ENCODE measurements around the gene POM121. TPM values are rescaled to one million over a fixed set of nuclear protein-coding genes. Genes with fewer than 3 reads are reported as not detected.
"Not testable (repeated sequence)": the region's sequence is repeated elsewhere in the genome, so short reads cannot be mapped to it uniquely, and the experiment has no call there.

The POM121 gene
- total RNA-seq (10 to 100 TPM in 1 of 2 donors, 1 to 10 TPM in 1; 8.5 to 10.6 TPM), polyA plus RNA-seq (10 to 100 TPM in 1 of 2 donors, 1 to 10 TPM in 1; 6.1 to 13.8 TPM)

DNA sequence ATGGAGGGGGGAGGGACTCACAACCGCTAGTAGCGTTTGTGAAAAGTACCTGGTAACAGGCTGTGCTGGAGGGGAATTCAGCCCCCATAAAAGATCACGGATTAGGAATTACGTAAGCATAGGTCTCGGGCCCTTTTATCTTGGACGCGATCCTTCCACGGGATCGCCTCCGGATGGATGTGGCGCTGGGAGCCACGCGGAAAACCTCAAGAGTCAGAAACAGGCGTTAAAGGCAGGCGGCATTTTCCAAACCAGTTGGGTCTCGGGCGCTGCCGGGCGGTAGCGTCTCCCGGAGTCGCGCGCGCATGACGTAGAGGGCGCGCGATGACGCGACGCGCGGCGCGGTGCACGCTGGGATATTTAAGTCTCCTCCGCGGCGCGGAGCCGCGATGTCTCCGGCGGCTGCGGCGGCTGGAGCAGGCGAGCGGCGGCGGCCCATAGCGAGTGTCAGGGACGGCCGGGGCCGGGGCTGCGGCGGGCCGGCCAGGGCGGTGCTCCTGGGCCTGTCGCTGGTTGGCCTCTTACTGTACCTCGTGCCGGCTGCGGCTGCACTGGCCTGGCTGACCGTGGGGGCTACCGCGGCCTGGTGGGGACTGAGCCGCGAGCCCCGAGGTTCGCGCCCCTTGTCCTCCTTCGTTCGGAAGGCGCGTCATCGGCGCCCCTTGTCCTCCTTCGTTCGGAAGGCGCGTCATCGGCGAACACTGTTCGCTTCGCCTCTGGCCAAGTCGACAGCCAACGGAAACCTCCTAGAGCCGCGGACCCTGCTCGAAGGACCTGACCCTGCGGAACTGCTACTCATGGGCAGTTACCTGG, at the start of gene POM121:
POM121 (plus strand) TSS at position 363 of the 813 bp plus-strand sequence; CDS start at position 390, 27 bp downstream.
- H3K4me1 ChIP-seq (ENCODE audit: control insufficient read depth in 4 of 4, insufficient read depth in 4 of 4, low read length in 3 of 4): peaks cover 5 to 21% (median 16%) of the 10 kb centered on the region in 4 donors
- no peaks in the 10 kb centered on the region for H3K9me3 ChIP-seq (ENCODE audit: control insufficient read depth in 4 of 4, low read length in 3 of 4)
- peaks cover 9 to 26% (median 24%) of the 10 kb centered on the region in 4 donors for H3K36me3 ChIP-seq (ENCODE audit: control insufficient read depth in 4 of 4, insufficient read depth in 3 of 4, low read depth in 1 of 4, low read length in 3 of 4)
- H3K9ac ChIP-seq (ENCODE audit: low read depth in 1 of 2, low read length in 2 of 2): peak within 1 kb of the TSS; percentile 99 to 100
- no peaks in the 10 kb centered on the region for H3K27me3 ChIP-seq (ENCODE audit: control insufficient read depth in 4 of 4, insufficient read depth in 4 of 4, low read length in 3 of 4)
- WGBS: under 1% methylated on average over 91 of the region's 91 CpGs
- H3K4me3 ChIP-seq (ENCODE audit: low read depth in 1 of 3, low read length in 3 of 3): peak within 1 kb of the TSS; percentile 58 to 98 (median 96)
- TF ChIP-seq HNF4A (conservative IDR thresholded peaks at IDR 0.05): no peak
- no peak for TF ChIP-seq TAF1 (conservative IDR thresholded peaks at IDR 0.05)
- no peak for TF ChIP-seq GABPA (IDR thresholded peaks at IDR 0.05 in 1 of 2, conservative IDR thresholded peaks at IDR 0.05 in 1 of 2)
- TF ChIP-seq FOXA1 (IDR thresholded peaks at IDR 0.05): no peak
- no peak for TF ChIP-seq EGR1 (IDR thresholded peaks at IDR 0.05; ENCODE audit: low read depth in 2 of 2)
- TF ChIP-seq SP1 (IDR thresholded peaks at IDR 0.05): no peak
- TF ChIP-seq, protein P1, sequence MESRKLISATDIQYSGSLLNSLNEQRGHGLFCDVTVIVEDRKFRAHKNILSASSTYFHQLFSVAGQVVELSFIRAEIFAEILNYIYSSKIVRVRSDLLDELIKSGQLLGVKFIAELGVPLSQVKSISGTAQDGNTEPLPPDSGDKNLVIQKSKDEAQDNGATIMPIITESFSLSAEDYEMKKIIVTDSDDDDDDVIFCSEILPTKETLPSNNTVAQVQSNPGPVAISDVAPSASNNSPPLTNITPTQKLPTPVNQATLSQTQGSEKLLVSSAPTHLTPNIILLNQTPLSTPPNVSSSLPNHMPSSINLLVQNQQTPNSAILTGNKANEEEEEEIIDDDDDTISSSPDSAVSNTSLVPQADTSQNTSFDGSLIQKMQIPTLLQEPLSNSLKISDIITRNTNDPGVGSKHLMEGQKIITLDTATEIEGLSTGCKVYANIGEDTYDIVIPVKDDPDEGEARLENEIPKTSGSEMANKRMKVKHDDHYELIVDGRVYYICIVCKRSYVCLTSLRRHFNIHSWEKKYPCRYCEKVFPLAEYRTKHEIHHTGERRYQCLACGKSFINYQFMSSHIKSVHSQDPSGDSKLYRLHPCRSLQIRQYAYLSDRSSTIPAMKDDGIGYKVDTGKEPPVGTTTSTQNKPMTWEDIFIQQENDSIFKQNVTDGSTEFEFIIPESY (IDR thresholded peaks at IDR 0.05): no peak
- TF ChIP-seq HNF4G (IDR thresholded peaks at IDR 0.05): no peak
- TF ChIP-seq, protein P2, sequence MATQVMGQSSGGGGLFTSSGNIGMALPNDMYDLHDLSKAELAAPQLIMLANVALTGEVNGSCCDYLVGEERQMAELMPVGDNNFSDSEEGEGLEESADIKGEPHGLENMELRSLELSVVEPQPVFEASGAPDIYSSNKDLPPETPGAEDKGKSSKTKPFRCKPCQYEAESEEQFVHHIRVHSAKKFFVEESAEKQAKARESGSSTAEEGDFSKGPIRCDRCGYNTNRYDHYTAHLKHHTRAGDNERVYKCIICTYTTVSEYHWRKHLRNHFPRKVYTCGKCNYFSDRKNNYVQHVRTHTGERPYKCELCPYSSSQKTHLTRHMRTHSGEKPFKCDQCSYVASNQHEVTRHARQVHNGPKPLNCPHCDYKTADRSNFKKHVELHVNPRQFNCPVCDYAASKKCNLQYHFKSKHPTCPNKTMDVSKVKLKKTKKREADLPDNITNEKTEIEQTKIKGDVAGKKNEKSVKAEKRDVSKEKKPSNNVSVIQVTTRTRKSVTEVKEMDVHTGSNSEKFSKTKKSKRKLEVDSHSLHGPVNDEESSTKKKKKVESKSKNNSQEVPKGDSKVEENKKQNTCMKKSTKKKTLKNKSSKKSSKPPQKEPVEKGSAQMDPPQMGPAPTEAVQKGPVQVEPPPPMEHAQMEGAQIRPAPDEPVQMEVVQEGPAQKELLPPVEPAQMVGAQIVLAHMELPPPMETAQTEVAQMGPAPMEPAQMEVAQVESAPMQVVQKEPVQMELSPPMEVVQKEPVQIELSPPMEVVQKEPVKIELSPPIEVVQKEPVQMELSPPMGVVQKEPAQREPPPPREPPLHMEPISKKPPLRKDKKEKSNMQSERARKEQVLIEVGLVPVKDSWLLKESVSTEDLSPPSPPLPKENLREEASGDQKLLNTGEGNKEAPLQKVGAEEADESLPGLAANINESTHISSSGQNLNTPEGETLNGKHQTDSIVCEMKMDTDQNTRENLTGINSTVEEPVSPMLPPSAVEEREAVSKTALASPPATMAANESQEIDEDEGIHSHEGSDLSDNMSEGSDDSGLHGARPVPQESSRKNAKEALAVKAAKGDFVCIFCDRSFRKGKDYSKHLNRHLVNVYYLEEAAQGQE (IDR thresholded peaks at IDR 0.05): no peak
- TF ChIP-seq, protein P3, sequence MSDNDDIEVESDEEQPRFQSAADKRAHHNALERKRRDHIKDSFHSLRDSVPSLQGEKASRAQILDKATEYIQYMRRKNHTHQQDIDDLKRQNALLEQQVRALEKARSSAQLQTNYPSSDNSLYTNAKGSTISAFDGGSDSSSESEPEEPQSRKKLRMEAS (IDR thresholded peaks at IDR 0.05): peak; percentile 28
- TF ChIP-seq, protein P4, sequence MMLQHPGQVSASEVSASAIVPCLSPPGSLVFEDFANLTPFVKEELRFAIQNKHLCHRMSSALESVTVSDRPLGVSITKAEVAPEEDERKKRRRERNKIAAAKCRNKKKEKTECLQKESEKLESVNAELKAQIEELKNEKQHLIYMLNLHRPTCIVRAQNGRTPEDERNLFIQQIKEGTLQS (IDR thresholded peaks at IDR 0.05): no peak
- TF ChIP-seq RXRA (IDR thresholded peaks at IDR 0.05): no peak
- TF ChIP-seq FOXA2 (IDR thresholded peaks at IDR 0.05): no peak
- TF ChIP-seq YY1 (IDR thresholded peaks at IDR 0.05): peak; percentile 52
- peak; percentile 91 for DNase-seq (ENCODE audit: low spot score)
- peak within 1 kb of the TSS; percentile 74 to 91 for H3K27ac ChIP-seq (ENCODE audit: low read depth in 1 of 2, low read length in 2 of 2)

DNA sequence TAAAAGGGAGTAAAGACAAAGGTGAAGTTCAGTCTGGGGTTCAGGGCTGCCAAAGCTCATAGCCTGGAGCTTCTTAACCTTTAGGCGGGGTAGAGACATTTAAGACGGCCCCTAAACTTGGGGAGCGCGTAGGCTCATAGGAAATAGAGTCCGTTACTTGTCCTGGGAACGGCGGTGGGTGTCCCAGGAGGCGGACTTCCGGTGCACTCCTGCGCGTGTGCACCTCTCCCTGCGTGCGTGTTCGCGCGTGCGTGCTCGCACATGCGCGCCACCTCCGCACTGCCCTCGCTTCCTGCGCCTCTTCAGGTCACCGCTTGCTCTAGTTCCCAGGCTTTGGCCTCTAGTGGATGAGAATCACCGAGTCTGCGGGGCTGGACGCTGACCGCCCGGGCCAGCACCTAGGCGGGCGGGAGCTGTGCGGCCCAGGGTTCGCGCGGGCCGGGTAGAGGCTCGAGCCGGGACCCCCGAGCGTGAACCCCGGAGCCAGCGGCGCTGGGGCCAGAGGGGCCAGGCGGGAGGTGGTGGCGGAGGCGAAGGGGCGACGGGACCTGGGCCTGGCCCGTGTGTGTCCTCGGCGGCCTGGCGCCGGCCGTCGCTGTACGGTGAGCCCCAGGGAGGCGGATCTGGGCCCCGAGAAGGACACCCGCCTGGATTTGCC, 45.7 kb upstream of the POM121 start:
- WGBS: under 1% methylated on average over 55 of the region's 59 CpGs

More for the DNA sequence above, 45.7 kb upstream of the POM121 start:
- peak; percentile 72 for DNase-seq (ENCODE audit: low spot score)
- H3K27ac ChIP-seq (ENCODE audit: low read depth in 1 of 2, low read length in 2 of 2): peak overlapping the region; percentile 81 to 95
- H3K4me3 ChIP-seq (ENCODE audit: low read depth in 1 of 3, low read length in 3 of 3): peak overlapping the region; percentile 72 to 90 (median 74)
- not testable (repeated sequence) for H3K9me3 ChIP-seq (ENCODE audit: control insufficient read depth in 4 of 4, low read length in 3 of 4); H3K36me3 ChIP-seq (ENCODE audit: control insufficient read depth in 4 of 4, insufficient read depth in 3 of 4, low read depth in 1 of 4, low read length in 3 of 4); H3K4me1 ChIP-seq (ENCODE audit: control insufficient read depth in 4 of 4, insufficient read depth in 4 of 4, low read length in 3 of 4); H3K27me3 ChIP-seq (ENCODE audit: control insufficient read depth in 4 of 4, insufficient read depth in 4 of 4, low read length in 3 of 4)
- TF ChIP-seq RAD21 (IDR thresholded peaks at IDR 0.05) (peak in 1 of 2 donors; percentile 7), RXRA (IDR thresholded peaks at IDR 0.05) (peak; percentile 72 to 90), SP1 (IDR thresholded peaks at IDR 0.05) (peak; percentile 80), EGR1 (IDR thresholded peaks at IDR 0.05; ENCODE audit: low read depth in 2 of 2) (peak in 1 of 2 donors; percentile 47), GABPA (IDR thresholded peaks at IDR 0.05 in 1 of 2, conservative IDR thresholded peaks at IDR 0.05 in 1 of 2) (peak; percentile 63 to 89), HNF4A (conservative IDR thresholded peaks at IDR 0.05) (peak; percentile 66 to 87), HNF4G (IDR thresholded peaks at IDR 0.05) (peak; percentile 64), JUND (IDR thresholded peaks at IDR 0.05) (peak in 1 of 2 donors; percentile 56), NR2F2 (IDR thresholded peaks at IDR 0.05) (peak; percentile 83), YY1 (IDR thresholded peaks at IDR 0.05) (peak; percentile 41), FOXA1 (IDR thresholded peaks at IDR 0.05) (peak; percentile 16), FOXA2 (IDR thresholded peaks at IDR 0.05) (peak; percentile 20)
- TF ChIP-seq, protein P2 (IDR thresholded peaks at IDR 0.05): peak; percentile 55
- TF ChIP-seq, protein P3 (IDR thresholded peaks at IDR 0.05): peak; percentile 72
- peak overlapping the region; percentile 68 to 69 for H3K9ac ChIP-seq (ENCODE audit: low read depth in 1 of 2, low read length in 2 of 2)

Measured in liver (tissue), 9 donors.